Fibroblast of skin of back (primary cell): ENCODE results near the gene MEST.
"Not testable (repeated sequence)": the region's sequence is repeated elsewhere in the genome, so short reads cannot be mapped to it uniquely, and the experiment has no call there.

Experiments
- DNase-seq: peaks from one replicate; pipeline ENCODE4 v3.0.0-alpha.2; 2013

MEST gene

DNA sequence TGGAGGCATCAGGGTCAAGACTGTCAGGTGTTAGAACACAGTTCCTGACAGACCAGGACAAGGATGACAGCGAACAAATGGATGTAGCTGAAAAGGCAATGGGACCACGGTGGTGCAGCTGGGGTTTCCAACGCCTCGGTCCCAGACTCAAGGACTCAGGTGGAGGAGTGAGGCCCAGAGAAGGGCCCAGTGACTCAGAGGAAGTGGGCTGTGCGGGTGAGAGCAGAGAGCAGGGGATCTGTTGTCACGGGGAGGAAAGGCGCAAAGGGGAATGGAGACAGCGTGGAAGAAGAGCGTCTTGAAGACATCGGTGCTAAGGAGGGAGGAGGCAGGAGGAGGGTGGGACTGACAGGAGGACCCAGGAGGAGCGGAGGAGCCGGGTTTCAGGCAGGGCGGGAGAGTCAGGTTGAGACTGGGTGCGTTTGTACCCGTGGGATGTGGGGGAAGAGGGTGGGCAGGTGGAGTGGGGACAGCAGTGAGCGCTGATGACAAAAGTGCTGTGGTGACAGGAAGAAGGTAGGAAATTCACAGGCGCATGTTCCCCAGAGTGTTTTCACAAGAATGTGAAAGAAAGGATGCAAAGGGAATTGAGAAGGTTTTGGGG lies 36.0 kb downstream of the MEST start:
- not testable (repeated sequence) for DNase-seq

DNA sequence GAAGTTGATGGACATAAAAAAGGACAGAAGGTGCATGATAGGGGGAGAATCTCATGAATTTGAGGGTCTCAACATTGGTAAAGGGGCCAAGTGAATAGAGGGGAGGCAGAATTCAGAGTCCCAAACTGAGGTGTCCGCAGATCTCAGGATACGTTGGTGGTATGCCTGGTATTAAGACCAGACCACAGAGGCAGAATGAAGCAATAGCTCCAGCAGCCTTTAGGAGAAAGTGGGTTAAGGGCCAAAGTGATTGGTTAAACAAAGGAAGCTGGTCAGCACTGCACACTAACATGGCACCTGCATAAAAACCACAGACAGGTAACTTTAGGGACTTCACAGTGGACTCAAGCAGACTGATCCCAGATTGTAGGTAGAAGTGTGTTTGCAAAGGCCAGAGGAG lies 37.5 kb downstream of the MEST start:
- DNase-seq: no peak

DNA sequence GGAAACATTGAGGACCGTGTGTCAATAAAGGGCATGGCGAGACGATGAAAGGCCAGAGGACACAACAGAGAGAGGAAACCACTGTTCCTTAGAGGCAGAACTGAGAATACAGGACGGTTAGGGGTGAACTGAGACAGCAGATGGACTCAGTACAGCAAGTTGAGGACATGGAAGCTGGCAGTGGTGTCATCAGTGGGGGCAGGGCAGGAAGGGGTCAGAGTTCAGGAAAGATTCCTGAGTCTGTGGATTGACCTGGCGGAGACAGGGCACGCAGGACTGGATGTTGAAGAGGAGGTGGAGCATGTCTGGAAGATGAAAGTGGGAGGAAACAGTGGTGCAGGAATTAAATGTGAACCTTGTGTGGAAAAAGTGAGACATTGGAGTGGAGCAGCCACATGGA lies 46.0 kb downstream of the MEST start:
- not testable (repeated sequence) for DNase-seq

DNA sequence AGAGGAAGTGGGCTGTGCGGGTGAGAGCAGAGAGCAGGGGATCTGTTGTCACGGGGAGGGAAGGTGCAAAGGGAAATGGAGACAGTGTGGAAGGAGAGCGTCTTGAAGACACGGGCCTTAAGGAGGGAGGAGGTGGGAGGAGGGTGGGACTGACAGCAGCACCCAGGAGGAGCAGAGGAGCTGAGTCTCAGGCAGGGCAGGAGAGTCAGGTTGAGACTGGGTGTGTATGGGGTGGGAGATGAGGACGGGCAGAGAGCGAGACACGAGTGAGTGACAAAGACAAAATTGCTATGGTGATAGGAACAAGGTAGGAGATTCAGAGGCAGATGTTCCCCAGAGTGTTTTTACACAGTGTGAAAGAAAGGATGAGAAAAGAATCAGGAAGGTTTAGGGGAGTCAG lies 49.4 kb downstream of the MEST start:
- DNase-seq: not testable (repeated sequence)

DNA sequence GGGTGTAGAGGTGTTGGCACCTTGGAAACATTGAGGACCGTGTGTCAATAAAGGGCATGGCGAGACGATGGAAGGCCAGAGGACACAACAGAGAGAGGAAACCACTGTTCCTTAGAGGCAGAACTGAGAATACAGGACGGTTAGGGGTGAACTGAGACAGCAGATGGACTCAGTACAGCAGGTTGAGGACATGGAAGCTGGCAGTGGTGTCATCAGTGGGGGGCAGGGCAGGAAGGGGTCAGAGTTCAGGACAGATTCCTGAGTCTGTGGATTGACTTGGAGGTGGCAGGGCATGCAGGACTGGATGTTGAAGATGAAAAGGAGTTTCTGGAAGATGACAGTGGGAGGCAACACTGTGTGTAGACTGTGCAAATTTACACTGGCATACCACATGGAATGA lies 50.4 kb downstream of the MEST start:
- not testable (repeated sequence) for DNase-seq

DNA sequence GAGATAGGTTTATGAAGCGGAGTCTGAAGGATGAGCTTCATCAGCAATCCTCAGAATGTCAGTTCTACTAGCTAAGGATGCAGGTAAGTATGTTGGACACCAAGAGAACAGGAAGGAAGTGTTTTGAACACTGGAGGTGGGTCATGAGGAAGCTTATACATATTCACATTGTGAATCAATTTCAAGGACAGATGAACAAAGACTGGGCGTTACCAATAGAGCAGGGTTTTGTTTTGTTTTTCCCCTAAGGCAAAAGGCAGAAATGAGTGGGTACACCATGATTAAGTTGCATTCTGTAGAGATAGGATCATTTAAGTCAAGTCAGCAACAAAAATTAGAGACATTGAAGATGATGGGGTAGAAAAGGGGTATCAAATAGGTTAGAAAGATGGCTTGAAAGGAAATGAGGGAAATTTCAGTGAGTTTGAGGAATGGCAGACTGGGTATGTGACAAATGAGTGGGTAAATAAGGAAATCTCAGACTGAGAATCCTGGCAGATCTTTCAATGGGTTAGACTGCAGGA lies 51.7 kb downstream of the MEST start:
- DNase-seq: no peak

DNA sequence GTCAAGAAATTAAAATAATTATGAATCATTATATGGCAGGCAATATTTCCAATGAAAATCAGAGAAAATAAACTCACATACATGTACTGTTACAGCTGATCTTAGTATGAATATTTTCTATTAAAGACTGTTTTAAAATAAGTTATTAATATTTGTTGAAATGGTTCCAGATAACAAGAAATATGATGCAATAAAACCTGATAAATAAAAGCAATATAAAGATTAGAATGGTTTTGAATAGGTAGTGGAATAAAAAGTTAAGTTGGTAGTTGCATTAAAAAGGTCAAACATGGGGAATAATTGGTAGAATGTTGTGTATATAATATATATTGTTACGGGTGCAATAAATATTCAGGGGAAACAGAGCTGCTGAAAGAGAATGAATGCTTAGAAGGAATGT lies 52.5 kb downstream of the MEST start:
- DNase-seq: no peak

DNA sequence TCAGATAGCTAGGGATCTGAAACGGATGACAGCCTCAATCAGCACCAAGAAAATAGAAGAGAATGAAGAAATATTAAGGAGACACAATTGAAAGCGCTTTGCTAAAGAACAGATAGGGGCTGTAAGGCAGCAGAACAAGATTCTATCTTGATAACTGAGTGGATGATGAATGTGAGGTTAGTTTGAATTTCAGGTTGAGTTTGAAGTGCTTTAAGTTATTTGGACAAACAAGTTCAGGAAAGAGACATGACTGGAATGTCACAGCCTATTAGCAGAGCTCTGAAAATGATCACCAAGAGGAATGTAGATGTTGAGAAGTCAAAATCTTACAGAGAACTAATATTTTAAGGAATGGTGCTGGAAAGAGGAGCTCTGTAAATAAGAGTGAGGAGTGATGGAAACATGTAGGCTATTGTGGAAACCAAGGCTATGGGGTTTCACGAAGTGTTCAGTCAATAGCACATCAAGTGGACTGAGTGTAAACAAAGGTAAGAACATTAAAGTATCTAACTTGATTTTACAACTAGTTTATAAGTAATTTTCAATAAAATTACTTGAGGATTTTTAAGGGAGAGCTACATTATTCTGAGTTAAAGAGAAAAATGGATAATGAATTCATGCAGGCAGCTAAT lies 61.6 kb downstream of the MEST start:
- DNase-seq: peak; percentile 2

DNA sequence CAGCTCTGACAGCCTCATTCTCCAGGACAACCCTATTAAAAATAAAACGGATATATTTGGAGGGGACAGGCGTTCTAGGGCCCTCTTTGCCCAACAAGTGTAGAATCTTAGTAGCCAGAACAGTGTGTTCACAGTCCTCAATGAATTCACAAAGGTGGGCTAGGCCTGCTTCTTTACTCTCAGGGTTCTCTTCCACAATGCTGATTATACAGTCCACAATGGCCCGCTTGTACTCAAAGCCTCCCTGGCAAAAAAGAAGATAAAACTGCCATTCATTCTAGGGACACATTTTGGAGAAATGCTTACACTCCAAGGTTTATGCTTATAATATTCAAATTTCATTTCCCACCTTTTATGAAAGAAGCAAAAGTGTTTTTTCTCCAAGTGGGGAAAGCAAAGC lies 62.6 kb downstream of the MEST start:
- DNase-seq: no peak
